NOMO-1 treated with dmso at 0.1 percent for 144 hours (cell line): Measurements from ENCODE around the gene MIF4GD.
A peak's percentile ranks its signal among the peaks of the same experiment; 100 is the strongest.
"Not testable (repeated sequence)": the region's sequence is repeated elsewhere in the genome, so short reads cannot be mapped to it uniquely, and the experiment has no call there.

ENCODE experiments used
- DNase-seq: peaks from one replicate; lab custom pipeline; 2025; ENCODE audit not compliant: unreplicated experiment; lab: John Stamatoyannopoulos, UW

Gene MIF4GD

GRCh38 chr17:75288770-75289114 lies 17.7 kb upstream of the MIF4GD start:
- DNase-seq = peak; percentile 31

- DNase-seq = no peak
Observed at GRCh38 chr17:75288359-75288758, 17.3 kb upstream of the MIF4GD start.

- DNase-seq = no peak
Observed at GRCh38 chr17:75287221-75287620, 16.2 kb upstream of the MIF4GD start.

- no peak for DNase-seq
Observed at GRCh38 chr17:75285123-75285522, 14.1 kb upstream of the MIF4GD start.

- not testable (repeated sequence) for DNase-seq
Observed at GRCh38 chr17:75280189-75280588, 9.2 kb upstream of the MIF4GD start.

DNA sequence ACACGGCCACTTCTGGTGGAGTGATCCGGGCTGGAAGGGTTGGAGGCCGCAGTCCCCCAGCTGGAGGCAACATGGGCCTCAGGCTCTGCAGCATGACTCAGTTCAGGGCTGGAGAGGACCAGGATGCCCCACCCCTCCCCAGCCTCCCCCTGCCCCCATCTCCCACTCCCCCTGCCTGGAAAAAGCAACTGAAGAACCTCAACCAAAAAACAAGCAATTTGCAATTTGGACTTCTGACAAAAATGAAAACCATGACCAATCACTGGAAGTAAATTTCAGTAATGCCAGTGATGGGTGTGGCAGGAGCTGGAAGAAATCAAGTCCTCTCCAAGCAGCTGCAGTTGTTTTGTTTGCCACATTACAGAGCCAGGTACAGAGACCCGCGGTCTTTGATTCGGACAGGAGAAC lies 6.6 kb upstream of the MIF4GD start:
- DNase-seq = no peak

DNA sequence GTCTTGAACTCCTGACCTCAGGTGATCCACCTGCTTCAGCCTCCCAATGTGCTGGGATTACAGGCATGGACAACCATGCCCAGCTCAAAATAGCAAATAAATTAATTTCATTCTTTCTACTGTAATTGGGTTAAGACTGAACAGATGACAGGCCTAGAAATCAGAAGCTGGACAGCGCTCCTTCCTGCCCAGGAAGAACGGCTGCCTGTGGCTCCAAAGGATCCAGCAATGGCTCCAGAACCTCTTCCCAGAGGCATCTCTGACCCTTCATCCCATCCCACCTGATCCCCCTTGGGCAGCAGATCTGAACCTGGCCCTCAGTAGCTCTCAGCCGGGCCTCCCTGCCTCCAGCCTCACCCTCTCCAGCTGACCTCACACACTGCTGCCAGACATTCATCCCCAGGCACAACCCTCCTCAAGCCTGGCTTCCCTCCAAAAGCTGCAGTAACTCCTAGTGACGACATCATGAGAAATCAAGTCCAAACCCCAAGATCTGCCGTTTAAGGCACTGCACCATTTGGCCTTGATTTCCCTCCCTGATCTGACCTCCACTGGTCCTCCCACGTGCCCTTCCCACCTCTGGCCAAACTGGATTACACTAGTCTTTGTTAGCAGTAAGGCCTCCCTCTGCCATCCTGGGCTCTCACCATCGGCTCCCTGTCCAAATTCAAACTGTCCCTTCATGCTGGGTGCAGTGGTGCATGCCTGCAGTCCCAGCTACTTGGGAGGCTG lies 3.1 kb upstream of the MIF4GD start:
- no peak for DNase-seq

GRCh38 chr17:75272848-75273184 lies 1.8 kb upstream of the MIF4GD start:
- DNase-seq = no peak

DNA sequence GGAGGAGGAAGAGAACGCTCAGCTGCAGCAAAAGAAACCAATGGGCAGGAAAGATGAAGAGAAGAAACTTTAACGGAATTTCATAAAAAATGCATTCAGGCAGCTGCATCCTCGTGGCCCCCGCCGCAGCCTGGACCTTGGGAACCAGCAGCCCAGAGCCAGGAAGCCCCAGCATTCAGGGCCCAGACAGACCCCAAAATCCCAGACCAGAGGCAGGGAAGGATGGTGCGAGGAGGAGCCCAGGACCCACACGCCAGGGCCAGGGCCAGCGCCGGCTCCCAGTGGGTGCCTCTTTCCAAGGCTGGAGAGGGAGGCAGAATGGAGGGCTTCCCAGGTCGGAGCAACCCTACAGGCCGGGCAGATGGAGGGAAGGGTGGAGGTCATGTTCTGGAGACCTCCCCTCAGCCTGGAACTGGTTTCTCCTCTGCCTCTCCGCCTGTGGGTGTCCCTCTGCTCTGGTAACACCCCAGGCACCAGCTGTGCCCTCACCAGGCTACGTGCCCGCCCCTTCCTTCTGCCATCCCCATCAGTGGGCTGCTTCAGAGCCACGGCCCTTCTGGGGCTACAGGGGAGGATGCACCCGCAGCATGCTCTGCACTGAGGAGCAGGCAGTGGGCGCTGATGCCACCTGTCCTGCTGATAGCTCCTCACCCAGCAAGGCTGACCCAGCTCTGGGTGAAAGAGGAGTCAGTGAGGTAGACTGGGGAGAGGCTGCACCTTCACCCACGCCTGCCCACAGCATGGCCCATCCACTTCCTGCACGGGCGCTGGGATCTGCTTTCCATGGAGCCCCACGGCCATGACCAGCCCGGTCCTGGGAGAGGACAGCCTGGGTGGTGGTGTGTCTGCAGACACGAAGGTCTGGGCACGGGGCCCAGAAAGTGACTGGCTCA lies 1.2 kb upstream of the MIF4GD start:
- no peak for DNase-seq

DNA sequence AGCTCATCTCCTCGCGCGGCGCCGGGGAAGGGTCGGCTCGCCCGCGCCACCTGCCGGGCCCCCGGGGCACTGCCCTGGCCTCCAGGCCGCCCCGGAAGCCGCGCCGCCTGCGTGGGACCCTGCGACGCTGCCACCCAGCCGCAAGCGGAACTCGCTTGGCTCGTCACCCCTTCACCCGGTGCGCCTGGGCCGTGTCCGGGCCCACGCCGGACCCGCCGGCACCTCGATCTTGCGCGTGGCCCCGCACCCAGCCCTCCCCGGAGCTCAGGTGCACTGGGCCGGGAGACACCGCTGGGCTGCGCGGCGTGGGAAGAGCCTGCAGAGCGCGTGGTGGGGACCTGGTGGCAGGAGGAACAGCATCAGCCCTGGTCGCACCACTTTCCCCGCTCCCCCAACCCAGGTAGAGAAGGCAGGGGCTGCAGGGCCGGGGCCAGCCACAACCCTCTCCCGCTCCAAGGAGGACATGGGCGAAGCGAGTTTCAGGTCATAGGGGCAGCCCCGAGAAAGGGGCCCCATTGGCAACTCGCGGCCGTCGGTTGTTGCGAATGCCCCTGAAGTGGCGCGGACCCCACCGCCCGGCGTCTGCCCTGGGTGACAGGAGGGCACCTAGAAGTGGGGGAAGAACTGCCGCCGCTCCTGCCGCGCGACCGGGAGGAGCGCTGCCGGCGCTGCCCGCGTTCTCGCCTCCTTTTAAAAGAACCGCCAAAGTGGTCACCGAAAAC lies 363 bp upstream of the MIF4GD start:
- DNase-seq = peak; percentile 68

DNA sequence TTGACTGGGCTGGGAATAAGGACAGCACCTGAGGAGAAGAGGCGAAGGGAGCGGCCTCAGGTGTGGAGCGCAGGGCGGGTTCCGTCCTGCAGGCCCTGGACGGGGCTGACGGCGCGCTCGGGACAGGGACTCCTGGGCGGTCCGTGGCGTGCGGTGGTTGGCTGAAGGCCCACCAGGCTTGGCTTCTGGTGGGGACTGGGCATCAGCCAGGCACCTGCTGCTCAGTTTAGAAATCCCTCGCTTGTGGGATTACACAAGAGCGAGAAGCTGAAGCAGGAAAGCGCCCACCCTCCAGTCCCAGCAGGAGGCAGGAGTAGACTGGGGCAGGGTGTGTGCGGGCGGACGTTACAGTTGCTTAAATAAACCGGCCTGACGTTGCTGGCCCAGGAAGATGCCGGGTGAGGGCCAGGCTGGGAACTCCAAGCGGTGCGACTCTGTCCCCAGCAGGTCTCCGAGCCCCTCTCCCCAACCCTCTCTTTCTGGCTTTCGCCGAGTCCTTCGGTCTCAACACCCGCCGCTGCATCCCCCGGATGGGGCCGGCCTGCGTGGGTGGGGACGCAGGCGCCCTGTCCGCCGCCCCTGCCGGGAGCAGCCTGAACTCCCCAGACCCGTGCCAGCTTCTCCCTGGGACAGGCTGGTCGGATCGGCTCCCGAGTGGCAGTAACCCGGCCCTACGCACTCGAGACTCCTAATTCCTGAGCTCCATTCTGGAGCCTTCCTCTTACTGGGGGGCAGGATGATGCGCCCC lies 639 bp downstream of the MIF4GD start:
- DNase-seq = peak; percentile 79

- no peak for DNase-seq
Observed at GRCh38 chr17:75269844-75270217, 1.2 kb downstream of the MIF4GD start.

- no peak for DNase-seq
Observed at GRCh38 chr17:75267411-75268232, 3.4 kb downstream of the MIF4GD start.

- no peak for DNase-seq
Observed at GRCh38 chr17:75267153-75267410, 3.9 kb downstream of the MIF4GD start.

GRCh38 chr17:75266316-75267152 lies 4.5 kb downstream of the MIF4GD start:
- DNase-seq = no peak

- DNase-seq = no peak
Observed at GRCh38 chr17:75265614-75266315, 5.3 kb downstream of the MIF4GD start.

DNA sequence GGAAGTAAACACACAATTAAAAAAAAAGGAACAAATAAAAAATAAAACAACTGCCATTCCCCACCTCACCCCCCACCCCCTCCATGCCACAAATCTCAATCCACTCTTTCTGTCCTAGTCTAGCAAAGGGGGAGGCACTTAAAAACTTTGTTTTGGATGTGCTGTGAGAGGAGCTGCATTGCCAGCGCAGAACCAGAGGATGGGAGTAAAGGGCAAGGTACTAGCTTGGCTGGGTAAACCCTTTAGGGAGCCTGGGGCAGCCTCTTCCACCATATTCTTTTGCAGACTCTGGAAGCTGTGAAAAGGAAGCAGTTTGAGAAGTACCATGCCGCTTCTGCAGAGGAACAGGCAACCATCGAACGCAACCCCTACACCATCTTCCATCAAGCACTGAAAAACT lies 8.0 kb downstream of the MIF4GD start:
- no peak for DNase-seq

DNA sequence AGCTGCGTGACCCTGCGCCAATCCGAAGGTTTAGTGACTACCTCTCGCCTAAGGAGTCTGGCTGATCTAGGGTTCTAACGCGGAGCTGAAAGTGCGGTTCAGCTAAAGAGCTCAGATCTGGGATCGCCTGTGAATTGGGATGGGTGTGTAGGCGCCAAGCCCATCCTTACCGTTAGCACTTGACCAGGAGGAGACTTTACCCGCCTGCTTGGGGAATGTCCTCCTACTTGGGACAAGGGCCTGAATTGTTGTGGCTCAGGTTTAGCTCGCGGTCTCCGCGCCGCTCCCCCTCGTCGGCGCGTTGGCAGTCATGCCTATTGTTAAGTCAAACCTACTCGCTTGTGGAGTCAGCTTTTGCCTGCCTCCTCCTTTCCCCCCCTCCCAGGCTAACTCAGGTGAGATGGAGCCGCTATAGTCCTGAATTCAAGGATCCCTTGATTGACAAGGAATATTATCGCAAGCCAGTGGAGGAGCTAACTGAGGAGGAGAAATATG lies 8.9 kb downstream of the MIF4GD start:
- DNase-seq = no peak
